ELF-1 (cell line): Measurements from ENCODE around the gene LIPF.
"Not testable (repeated sequence)": the region's sequence is repeated elsewhere in the genome, so short reads cannot be mapped to it uniquely, and the experiment has no call there.

Experiments
- DNase-seq: peaks from one replicate; pipeline ENCODE4 v3.0.0-alpha.2; 2016; ENCODE audit warnings: low read depth, low spot score

Gene LIPF, protein sequence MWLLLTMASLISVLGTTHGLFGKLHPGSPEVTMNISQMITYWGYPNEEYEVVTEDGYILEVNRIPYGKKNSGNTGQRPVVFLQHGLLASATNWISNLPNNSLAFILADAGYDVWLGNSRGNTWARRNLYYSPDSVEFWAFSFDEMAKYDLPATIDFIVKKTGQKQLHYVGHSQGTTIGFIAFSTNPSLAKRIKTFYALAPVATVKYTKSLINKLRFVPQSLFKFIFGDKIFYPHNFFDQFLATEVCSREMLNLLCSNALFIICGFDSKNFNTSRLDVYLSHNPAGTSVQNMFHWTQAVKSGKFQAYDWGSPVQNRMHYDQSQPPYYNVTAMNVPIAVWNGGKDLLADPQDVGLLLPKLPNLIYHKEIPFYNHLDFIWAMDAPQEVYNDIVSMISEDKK

DNA sequence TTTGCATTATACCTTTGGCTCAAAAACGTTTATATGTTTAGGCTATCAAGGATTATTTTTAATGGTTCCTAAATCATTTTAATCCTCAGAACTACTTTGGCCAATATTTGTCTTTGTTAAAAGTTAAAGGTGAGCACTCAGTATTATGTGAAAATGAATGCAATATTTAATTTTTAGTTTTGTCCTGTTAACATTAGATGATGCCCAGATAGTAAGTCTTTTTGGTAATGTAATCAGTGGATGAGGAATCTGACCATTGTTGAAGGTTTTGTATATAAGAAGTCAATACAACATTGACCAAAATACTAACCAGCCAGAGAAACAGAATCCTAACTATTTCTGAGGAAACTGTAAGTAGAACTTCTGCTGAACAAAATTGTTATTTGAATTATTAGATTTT is at the start of gene LIPF:
TSS of gene LIPF (plus strand) at position 301 of the 400 bp plus-strand sequence. CDS start 2,856 bp downstream, outside the sequence.
- no peak for DNase-seq

DNA sequence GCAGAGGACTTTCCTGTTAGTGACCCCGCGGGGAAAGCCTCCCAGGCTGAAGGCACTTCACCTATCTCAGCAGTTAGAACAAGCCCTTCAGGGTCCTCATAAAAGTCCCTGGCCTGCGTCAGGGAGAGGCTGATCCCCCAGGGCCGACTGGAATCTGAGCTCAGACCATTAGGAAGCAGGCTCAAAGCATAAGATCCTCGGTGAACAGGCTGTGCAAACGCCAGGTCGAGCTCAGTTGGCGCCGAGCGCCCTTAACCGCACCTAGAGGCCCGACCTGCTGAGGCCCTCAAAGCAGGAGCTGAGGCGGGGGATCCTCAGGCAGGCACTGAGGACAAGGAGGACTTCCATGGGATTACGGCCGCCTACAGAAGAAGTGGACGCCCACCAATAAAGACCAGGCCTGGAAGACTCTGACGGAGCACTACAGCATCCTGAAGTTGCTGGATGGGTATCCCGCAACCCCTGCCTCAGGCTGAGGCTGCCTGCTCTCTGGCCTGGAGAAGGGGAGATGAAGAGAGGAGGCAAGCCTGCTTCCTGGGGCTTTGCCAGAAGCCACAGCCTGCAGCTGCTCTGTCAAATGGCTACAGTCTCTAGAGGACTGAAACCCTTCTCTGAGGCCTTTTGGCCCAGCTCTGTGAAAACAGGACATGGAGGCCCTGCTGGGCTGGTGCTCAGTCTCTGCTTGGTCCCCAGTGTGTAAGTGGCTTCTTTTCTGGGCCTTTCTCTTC is 47.8 kb upstream of the LIPF start:
- no peak for DNase-seq

DNA sequence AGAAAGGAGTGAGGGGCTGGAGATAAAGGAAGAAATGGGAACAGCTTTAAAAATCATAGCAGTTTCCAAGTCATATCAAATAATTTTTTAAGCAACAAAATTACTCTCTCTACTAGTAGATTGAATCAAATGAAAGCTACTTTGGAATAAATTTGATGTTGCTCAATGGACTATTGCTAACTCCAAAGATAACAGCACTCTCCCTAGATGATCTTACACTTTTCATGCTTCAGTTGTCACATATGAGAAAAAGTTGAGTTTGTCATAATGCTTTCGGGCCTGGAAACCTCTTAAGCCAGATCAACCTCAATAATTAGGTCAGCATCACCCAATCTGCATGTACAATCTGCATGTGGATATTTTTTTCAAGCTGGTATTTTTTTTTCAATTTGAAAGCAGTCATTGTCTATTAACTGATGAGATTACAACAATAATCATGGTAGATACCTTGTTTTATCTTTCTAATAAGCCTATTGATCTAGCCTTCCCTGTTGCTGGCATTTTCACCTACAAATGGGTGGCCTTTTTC is 46.4 kb upstream of the LIPF start:
- no peak for DNase-seq

DNA sequence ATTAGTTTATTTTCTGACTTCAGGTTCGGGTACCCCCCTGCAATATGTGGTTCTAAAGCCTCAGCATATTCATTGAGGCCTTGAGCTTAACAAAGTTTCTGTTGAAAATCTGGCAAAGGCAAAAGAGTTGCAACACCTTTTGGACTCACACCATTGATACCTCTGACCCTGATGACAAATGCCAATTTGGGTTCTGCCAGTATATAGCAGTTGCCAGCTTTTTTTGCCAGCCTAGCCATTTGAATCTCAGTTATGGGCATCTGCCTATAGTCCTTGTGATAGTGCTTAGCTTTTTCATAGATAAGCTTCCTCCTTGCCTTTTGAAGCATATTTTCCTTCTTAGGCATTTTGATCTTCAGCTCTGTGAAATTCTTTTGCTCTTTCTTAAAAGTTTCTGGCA is 45.7 kb upstream of the LIPF start:
- DNase-seq = no peak

DNA sequence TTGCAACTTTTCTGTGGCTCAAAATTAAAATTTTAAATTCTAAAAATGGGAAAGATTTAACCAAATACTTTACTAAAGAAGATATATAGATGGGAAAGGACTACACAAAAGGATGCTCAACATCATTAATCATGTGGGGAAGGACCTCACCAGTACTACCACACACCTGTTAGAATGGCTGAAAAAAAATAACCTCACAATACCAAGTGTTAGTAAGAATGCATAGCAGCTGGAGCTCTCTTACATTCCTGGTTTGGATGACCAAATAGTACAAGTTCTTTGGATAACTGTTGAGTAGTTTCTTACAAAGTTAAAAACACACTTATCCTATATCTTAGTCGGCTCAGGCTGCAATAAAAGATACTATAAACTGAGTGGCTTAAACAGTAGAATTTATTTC is 43.8 kb upstream of the LIPF start:
- no peak for DNase-seq

DNA sequence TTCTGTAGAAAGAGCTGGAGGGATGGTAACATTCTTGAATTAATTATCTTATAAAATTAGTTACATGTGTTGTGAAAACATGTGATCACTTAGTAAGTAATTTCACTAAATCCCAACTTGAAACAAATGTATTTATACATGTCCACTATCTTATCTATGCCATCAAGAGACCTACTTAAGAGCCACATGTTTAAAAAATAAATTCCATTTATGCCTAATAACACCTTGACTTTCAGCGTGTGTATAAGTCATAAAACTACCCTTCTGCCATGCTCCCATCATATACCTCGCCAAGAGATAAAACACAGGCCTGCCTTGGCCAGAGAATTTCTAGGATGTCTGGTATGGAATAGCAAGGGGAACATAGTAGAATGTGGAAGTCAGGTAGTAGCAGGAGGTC is 40.4 kb upstream of the LIPF start:
- DNase-seq = no peak

DNA sequence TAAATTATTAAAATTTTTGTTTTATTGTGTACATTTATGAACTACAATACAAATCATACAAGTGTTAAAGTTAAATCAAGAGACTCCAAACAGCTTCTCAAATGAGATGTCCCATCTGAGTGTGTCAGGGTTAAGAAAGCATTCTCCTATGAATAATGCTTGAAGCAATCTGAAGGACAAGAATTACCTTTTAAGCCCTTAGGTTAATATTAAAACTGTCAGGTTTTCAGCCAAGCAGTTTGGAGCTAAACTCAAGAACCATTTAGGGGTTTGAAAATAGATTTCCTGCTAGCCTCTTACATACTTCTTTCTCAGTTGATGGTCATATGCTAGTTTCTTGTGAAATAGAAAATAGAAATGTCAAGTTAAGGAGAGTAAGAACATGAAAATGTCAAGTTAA is 39.4 kb upstream of the LIPF start:
- DNase-seq = no peak

DNA sequence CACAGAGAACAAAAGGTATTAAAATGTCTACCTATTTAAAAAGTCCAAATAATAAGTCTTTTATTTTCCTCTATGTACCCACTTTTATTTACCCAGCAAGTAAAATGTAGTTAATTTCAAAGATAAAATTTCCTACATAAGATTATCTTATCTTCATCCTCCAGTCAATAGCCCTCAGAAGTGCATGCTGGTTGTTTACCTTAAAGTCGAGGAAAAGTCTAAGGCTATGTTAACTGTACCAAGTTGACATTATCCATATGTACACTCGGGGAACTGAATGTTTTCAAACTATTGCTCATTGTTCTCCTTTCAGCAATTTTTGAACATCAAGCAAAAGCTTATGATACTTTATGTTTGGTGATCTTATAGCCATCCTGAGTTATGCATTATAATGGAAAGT is 24.1 kb upstream of the LIPF start:
- DNase-seq = no peak

DNA sequence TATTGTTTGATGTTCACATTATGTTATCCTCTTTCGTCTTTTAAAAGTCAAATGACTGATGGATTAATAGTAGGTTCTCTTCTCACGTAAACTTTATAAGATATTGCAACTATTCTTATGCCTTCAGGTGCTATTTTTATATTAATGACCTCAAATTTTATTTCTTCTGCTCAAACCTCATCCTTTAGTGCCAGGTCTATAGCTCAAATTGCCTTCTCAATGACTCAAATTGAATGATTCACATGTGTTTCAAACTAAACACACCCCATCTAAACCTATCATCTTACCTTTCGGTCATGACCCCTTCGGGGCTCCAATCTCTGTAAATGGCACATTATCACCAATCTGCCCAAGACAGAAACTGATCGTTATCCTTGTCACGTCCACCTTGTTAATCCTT is 22.0 kb upstream of the LIPF start:
- no peak for DNase-seq

DNA sequence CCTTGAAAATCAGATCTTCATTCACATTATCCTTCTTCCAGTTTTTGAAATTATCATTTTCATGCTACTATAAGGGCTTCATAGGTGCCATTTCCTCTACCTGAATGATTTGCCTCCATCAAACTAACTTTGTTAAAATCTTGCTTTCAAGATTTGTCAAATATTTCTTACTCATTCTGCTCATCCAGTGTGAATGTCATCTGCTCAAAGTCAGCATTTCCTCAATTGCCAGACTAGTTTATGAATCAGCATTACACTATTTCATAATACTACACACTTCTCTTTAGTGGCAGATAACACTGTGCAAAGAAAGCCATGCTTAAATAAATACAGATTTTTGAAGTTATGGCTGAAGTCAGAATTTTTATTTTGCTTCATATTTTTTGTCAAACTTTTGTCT is 21.3 kb upstream of the LIPF start:
- no peak for DNase-seq

DNA sequence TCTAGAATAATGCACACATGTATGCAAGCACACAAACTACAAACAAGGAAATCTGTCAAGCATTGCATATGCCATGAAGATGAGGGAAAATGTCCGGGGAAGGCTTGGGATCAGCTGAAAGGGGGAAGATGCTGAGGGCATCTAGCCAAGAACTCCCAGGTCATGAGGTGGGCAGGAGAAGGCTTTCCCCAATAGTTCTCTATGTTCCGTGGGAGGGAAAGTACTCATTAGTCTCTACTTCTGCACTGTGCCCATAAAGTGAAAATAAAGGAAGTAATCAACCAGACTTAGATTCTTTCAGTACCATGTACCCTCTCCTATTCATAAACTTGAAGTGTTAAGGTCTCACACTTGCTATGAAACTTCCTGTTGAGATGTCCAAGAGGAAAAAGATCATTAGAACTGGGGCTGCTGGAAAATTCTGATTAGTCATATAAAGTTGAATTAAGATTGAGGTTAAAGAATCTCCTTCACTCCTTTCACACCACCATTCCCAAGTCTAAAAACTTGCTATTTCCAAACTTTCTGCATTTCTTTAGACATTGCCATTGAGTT is 17.1 kb upstream of the LIPF start:
- no peak for DNase-seq

DNA sequence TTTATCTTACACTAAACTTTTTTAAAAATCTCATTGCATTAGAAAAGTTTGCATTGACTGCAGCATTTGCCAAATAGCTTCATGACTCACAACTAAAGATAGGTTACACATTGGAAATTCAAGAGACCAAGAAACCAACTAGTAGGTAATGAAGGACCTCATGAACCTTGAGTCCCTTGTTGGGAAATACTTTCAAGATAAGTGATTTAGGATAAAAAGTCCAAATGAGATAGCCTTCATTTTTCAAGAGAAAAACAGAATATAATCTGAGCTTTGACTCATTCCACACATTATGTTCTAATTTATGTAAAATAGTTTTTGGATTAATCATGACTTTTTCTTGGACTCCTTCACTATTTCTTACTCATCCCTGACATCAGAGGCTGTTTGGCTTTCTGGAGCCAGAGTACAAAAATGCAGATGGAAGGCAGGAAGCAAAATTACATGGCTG is 13.1 kb upstream of the LIPF start:
- DNase-seq = no peak

DNA sequence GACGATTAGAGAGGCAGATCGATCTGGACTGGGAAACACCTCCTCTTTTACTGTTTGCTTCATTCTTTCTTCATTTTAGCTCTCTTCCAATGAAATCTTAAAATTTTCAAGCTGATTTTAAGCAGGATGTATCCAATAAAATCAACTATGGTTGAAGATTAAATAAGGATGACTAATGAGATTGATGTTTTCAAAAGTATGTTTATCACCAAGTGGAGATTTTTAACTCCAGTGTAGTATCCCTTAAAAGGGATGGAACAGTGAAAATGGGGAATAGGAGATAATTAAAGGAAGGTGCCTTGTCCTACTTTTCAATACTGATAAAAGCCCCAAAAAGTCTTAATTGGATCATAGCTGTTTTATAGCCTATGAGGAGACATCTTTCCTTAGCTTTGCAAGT is 11.6 kb upstream of the LIPF start:
- DNase-seq = no peak

DNA sequence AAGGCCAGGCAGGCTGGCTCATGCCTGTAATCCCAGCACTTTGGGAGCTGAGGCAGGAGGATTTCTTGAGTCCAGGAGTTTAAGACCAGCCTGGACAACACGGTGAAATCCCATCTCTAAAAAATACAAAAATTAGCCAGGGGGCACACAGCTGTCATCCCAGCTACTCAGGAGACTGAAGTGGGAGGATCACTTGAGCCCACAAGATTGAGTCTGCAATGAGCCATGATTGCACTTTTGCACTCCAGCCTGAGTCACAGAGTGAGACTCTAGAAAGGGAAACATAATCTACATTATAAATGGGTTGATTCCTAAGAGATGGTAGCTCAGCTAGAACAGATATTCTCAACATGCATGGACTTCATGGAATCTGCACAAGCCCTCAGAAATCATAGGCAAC is 6.3 kb upstream of the LIPF start:
- DNase-seq = no peak

DNA sequence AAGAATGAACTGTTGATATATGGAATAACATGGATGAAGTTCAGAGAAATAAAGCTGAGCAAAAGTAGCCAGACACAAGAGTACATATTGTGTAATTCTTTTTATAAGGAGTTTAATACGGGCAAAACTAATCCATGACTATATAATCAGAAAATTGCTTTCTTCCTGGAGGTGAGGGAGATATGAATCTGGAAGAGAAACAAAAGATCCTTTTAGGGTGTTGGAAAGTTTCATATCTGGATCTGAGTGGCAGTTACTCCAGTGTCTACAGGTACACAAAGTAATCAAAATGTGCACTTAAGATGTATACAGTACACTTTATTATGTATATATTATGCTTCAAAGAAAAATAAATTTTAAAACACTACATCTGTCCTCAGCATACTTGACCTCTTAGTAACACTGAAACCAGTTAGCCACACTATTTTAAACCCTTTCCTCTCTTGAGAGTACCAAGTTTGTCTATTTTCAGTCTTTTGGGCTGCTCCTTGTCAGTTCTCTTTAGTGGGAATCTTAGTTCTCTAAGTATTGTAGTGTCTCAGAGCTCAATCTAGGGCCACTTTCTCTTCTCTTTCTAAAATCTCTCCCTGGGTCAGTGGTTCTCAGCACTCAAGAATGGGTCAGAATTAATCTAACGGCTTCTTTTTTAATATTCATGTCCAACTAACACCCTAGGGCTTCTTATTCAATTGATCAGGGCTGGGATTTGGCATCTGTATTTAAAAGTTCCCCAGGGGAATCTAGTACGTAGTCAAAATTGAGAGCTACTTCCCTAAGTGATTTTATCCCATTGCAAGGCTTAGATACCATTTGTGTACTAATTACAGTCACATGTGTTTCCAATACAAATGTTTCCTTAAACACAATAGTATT is 4.3 kb upstream of the LIPF start:
- no peak for DNase-seq

DNA sequence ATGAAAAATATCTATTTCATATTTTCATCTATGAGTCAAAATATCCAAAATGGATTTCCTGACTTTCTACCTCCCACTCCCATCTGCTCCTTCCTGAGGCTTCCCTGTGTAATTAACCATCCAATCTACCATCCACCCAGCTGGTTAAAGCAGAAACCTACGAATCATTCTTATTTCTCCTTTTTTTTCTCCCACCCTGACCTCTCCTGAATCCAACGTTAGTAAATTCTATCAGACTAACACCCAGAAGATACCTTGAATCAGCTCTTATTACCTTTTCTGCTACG is 3.7 kb upstream of the LIPF start:
- DNase-seq = no peak

DNA sequence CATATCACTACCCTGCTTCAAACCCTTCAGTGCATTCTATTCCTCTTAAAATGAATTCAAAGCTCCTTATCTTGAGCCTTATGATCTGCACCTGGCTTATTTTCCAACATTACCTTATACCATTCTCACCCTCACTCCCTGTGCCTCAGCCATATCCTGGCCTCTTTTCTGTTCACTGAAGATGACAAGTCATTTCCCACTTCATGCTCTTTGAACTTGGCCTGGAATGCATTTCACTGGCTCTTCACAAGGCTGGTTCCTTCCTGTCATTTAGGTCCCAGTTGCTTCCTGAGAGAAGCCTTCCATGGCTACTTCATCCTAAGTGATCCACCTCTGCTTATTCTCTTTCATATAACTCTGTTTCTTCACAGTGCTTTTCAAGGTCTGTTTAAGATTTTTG is 3.2 kb upstream of the LIPF start:
- DNase-seq = no peak

DNA sequence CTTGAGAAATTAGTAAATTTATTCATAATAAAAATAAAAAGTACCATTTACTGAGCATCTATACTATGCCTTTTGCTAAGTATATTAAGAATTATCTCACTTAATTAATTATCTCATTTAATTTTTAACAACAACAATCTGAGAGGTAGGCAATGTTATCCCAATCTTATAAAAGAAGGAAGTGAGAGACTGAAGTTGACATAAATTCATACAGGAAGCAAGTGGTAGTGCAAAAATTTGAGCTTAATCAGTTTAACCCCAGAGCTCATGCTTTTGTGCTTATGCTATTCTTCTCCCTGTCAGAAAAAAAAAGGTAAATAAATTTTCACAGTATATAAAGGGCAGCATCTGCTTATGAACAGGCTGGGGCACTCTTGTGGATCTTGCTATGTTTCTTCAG is 2.7 kb upstream of the LIPF start:
- DNase-seq = no peak

DNA sequence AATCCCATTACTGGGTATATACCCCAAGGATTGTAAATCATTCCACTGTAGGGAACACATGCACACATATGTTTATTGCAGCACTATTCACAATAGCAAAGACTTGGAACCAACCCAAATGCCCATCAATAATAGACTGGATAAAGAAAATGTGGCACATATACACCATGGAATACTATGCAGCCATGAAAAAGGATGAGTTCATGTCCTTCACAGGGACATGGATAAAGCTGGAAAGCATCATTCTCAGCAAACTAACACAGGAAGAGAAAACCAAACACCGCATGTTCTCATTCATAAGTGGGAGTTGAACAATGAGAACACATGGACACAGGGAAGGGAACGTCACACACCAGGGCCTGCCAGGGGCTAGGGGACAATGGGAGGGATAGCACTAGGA is 1.1 kb upstream of the LIPF start:
- DNase-seq = not testable (repeated sequence)

DNA sequence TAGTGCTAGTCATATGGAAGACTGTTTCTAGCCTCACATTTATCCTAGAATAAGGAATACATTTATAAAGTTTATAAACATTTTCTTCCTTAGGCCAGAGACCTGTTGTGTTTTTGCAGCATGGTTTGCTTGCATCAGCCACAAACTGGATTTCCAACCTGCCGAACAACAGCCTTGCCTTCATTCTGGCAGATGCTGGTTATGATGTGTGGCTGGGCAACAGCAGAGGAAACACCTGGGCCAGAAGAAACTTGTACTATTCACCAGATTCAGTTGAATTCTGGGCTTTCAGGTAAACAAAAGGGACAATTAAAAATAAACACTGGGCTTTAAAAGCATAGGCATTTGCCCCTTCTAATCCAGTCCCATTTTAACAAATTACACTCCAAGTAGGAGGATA is 4.2 kb downstream of the LIPF start:
- no peak for DNase-seq

DNA sequence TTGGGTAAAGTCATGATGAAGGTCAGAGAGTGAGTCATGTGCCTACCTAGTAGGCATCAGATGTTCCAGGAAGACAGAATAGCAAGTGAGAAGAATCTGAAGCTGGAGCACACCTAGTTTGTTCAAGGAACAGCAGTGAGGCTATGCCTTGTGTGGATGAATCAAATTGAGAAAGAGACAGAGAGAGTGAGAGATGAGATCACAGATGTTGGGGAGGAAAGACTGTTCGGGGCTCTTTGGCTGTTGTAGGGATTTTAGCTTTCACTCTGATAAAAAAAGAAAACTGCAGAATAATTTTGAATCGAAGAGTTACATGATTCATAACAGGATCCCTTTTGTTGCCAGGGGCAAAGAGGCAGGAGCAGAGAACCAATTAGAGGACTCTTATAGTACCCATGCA is 6.3 kb downstream of the LIPF start:
- no peak for DNase-seq

DNA sequence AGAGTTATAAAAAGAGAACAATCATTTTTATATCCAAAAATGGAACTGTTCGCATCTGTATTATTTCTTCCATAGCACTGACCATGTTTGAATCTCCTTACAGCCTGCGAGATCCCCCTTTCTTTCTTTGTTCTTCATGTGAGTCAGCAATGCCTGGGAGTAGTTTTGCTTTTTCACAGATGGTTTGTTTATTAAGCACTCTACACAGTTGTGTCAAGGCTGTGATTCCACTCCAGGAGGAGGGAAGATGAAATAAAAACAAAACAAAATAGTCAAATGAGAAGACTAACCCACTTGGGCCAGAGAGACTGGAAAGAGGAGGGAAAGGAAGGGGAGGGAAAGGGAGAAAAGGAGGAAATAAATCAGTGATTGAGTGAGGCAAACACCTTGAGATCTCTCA is 7.8 kb downstream of the LIPF start:
- no peak for DNase-seq
